HTR-8/SVneo (cell line): ENCODE measurements around the gene COL11A1.
"Not testable (repeated sequence)": the region's sequence is repeated elsewhere in the genome, so short reads cannot be mapped to it uniquely, and the experiment has no call there.

ENCODE experiments used
- DNase-seq: peaks from one replicate; pipeline ENCODE4 v3.0.0; 2011; ENCODE audit warnings: low spot score, mixed read lengths; ENCODE audit not compliant: insufficient read length
- FAIRE-seq: peaks from 2 replicates; lab custom pipeline; 2011; peaks lifted over from hg19 to GRCh38; lab: Jason Lieb, UNC

COL11A1 gene

DNA sequence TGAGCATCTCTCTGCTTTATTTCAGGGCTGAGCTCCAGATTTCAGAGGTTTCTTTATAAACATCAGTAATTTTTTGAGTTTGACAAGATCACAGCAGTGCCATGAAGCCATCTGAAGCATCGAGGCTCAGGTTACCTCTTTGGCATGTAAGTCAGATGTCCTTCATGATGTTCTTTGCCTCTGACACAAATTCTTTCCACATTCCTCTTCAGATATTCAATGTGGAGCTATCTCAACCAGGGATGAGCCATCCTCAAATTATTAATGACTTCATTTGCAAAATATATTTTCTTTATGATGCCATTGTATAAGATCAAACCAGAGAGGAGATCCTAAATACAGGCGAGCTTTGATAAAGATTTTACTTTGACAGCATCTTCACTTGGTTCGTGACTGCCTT is 256.7 kb downstream of the COL11A1 start:
- DNase-seq (no peak), FAIRE-seq (no peak)

DNA sequence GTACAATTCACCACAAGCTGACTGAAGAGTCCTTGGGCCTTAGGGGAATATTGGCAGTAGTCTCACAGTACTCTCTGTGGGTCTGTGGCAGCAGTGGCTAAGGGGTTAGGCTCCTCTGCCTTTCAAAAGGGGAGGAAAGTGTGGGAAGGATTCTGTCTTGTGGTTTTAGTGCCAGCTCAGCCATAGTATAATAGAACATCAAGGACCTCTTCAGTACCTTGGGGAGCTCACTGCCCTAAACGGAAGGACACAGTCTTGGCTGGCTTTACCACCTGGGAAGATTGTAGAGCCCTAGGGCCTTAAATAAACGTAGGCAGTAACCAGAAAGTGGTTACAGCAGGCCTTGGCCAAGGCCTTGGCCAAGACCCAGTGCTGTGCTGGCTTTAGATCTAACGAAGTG is 265.7 kb downstream of the COL11A1 start:
- DNase-seq, result no peak
- FAIRE-seq, result no peak

DNA sequence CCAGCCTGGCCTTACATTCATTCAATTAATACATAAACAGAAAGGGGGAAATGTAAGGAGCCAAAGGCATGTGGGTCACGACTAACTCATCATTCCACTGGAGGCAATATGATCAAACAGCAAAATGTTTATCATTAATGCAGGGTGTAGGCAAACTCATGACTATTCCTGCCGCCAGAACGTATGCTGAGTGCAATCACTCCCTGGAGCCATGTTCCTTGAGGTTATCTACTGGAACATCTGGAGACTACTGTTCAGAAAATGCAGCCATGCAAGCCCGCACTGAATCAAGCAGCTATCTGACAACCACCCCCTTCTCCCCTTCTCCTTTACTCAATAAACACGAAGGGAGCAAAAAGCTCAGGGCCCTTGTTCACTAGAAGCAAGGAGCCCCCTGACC is 267.6 kb downstream of the COL11A1 start:
- FAIRE-seq, result no peak

DNA sequence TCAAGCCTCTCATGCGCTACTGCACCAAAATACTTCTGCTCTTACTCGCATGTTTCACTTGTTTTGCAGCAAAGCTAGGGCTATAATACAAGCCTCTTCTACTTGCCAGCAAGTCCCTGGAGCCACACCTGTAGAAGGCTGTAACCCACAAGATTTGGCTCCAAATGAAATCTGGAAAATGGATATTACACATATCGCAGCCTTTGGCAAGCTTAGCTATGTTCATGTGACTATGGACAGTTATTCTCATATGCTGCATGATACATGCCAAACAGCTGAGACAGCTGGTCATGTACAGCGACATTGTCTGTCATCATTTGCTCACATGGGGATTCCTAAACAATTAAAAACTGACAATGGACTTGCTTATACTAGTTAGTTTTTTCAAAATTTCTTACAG is 270.3 kb downstream of the COL11A1 start:
- FAIRE-seq (no peak), DNase-seq (no peak)

More for the DNA sequence above, 267.6 kb downstream of the COL11A1 start:
- DNase-seq, result no peak

DNA sequence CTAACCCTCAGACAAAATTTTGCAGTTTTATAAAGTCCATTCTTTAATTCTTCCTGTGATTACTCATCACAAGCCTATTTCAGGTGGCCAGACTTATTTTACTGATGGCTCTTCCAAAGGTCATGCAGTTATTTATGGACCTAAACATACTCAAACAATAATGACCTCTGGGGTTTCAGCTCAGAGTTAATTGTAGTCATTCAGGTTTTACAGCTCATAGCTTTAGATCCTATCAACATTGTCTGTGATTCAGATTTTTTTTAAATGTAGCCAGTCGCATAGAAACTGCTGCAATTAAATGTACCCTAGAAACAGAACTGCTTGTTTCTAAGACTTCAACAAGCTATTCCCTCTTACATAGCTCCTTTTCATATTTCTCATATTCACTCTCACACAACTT is 270.8 kb downstream of the COL11A1 start:
- FAIRE-seq (no peak), DNase-seq (no peak)

DNA sequence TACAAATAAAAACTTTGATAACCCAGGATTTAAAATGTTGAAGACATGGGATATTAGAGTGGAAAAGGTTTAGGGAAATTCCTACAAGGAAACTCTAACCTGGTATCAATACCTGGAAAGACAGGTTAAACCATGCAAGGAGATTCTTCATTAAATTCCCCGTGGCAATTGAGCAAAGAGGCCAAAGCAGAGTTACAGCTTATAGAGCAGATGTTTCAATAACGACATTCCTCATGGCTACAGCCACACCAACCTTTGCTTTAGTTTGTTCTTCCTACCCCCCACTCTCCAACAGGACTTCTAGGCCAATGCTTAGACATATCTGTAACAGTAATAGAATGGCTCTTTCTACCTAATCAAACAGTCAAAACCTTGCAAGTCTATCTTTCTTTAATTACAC is 271.3 kb downstream of the COL11A1 start:
- no peak for FAIRE-seq
- DNase-seq, result no peak

DNA sequence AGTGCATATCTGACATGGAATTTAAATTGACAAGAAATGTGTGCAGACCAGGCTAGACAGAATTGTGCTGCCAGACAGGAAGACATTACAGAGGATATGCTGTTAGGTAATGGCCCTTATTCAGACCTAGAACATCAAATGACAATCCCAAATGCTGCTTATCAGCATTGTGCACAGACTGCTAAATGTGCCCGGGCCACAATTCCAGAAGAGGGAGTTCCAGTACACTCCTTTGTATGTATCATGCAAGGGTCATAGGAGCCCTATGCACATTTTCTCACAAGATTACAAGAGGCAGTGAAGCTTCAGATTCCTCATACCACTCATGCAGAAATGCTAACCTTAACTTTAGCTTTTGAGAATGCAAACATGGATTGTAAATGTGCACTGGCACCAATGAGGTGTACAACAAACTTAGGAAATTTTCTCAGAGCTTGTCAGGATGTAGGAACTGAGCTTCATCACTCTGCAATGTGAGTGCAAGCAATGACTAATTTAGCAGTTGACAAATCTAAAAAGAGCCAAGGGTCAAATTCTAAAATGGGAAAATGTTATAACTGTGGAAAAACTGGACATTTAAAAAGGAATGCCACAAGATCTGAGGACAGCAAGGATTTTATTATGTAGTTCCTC is 273.5 kb downstream of the COL11A1 start:
- no peak for DNase-seq
- FAIRE-seq, result no peak

DNA sequence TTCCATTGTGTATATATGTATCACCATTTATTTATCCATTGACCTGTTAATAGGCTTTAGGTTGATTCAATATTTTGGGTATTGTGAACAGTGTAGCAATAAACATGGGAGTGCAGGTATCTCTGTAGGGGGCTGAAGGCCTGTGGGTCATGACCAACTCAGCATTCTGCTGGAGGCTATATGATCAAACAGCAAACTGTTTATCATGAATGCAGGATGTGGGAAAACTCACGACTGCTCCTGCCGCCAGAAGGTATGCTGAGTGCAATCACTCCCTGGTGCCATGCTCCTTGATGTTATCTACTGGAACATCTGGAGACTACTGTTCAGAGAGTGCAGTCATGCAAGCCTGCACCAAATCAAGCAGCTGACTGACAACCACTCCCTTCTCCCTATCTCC is 275.2 kb downstream of the COL11A1 start:
- FAIRE-seq (no peak), DNase-seq (no peak)

DNA sequence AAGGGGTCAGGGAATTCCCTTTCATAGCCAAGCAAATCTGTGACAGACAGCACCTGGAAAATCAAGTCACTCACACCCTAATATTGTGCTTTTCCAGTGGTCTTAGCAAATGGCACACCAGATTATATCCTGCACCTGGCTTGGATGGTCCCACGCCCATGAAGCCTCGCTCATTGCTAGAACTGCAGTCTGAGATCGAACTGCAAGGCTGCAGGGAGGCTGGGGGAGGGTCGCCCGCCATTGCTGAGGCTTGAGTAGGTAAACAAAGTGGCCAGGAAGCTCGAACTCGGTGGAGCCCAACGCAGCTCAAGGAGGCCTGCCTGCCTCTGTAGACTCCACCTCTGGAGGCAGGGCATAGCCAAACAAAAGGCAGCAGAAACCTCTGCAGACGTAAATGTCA is 281.6 kb downstream of the COL11A1 start:
- FAIRE-seq, DNase-seq: not testable (repeated sequence)
